Measurements from ENCODE around the gene GBP3. TPM values are rescaled to one million over a fixed set of nuclear protein-coding genes. Genes with fewer than 3 reads are reported as not detected.
"Not testable (repeated sequence)": the region's sequence is repeated elsewhere in the genome, so short reads cannot be mapped to it uniquely, and the experiment has no call there.

The GBP3 gene
- total and polyA plus RNA-seq, 2 donors (not counting 1 experiment from before 2014, with no cell fraction given): 44.9 to 51.5 TPM

GRCh38 chr1:88979749-88980116 is 42.9 kb downstream of the GBP3 start:
- no peak overlapping the region for H3K4me2 ChIP-seq (ENCODE audit: extremely low read depth, insufficient read depth, low read length)
- H3K36me3 ChIP-seq (ENCODE audit: control insufficient read depth, insufficient read depth, low read length): no peaks in the 10 kb centered on the region
- no peaks in the 10 kb centered on the region for H4K20me1 ChIP-seq (ENCODE audit: control insufficient read depth, extremely low read depth, insufficient read depth, low read length)
- no peak for TF ChIP-seq CTCF (conservative IDR thresholded peaks at IDR 0.05 in 1 of 2, IDR thresholded peaks at IDR 0.05 in 1 of 2; ENCODE audit: low read depth in 1 of 2, low read length in 2 of 2)
- no peak for TF ChIP-seq EZH2 (IDR thresholded peaks at IDR 0.05; ENCODE audit: low read length, missing control alignments)
- no peaks in the 10 kb centered on the region for H3K4me1 ChIP-seq (ENCODE audit: control insufficient read depth, extremely low read depth, insufficient read depth, low read length)
- H3K4me3 ChIP-seq (replicated peaks in 1 of 4; ENCODE audit: control extremely low read depth in 1 of 4, insufficient read depth in 1 of 4, low read depth in 3 of 4, low read length in 4 of 4): no peak overlapping the region
- H3K9me3 ChIP-seq (ENCODE audit: control insufficient read depth, insufficient read depth, low read depth, low read length): no peaks in the 10 kb centered on the region
- H3K27me3 ChIP-seq (ENCODE audit: control insufficient read depth, insufficient read depth, low read length): no peaks in the 10 kb centered on the region
- H3K27ac ChIP-seq (ENCODE audit: insufficient read depth, low read length): no peak overlapping the region
- H3K79me2 ChIP-seq (ENCODE audit: control insufficient read depth, insufficient read depth, low read length): peaks cover 15% of the 10 kb centered on the region
- no peak overlapping the region for H3K9ac ChIP-seq (ENCODE audit: insufficient read depth, low read length)
- DNase-seq (ENCODE audit: low read depth in 2 of 2): no peak
- H2AFZ ChIP-seq (ENCODE audit: low read length): no peak overlapping the region

DNA sequence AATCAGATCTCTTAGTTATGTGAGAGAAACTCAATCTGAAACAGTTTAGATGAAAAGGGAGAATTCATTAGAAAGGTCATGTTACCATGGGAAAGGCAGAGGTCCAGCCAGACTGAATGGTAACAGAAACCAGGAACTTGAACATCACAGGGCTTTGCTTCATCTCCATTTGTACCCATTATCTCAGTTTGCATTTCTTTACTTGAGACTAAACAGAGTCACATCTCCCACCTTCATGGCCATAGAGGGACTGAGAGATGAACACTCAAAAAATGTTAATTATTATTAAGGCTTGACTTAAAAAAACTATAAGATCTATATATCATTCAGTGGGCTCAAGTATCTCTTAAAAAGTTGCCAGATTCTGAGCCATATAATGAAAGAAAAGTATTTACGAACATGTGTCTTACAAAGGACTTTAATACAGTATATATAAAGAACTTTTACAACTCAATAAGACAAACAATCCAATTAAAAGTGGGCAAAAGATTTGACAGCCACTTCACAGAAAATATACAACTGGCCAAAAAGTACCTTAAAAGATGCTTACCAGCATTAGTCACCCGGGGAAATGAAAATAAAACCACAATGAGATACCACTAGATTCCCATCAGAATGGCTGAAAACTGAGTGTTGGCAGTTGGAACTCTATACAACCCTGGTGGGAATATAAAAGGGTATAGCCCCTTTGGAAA is 43.5 kb downstream of the GBP3 start:
- TF ChIP-seq CTCF (conservative IDR thresholded peaks at IDR 0.05 in 1 of 2, IDR thresholded peaks at IDR 0.05 in 1 of 2; ENCODE audit: low read depth in 1 of 2, low read length in 2 of 2): no peak
- TF ChIP-seq EZH2 (IDR thresholded peaks at IDR 0.05; ENCODE audit: low read length, missing control alignments): no peak
- Histone ChIP-seq H3K27ac (ENCODE audit: insufficient read depth, low read length) (no peak overlapping the region), H3K9me3 (ENCODE audit: control insufficient read depth, insufficient read depth, low read depth, low read length) (no peaks in the 10 kb centered on the region), H3K27me3 (ENCODE audit: control insufficient read depth, insufficient read depth, low read length) (no peaks in the 10 kb centered on the region), H3K36me3 (ENCODE audit: control insufficient read depth, insufficient read depth, low read length) (no peaks in the 10 kb centered on the region), H2AFZ (ENCODE audit: low read length) (no peak overlapping the region), H3K4me1 (ENCODE audit: control insufficient read depth, extremely low read depth, insufficient read depth, low read length) (no peaks in the 10 kb centered on the region), H3K4me2 (ENCODE audit: extremely low read depth, insufficient read depth, low read length) (no peak overlapping the region), H4K20me1 (ENCODE audit: control insufficient read depth, extremely low read depth, insufficient read depth, low read length) (no peaks in the 10 kb centered on the region), H3K9ac (ENCODE audit: insufficient read depth, low read length) (no peak overlapping the region), H3K79me2 (ENCODE audit: control insufficient read depth, insufficient read depth, low read length) (peaks cover 15% of the 10 kb centered on the region), H3K4me3 (replicated peaks in 1 of 4; ENCODE audit: control extremely low read depth in 1 of 4, insufficient read depth in 1 of 4, low read depth in 3 of 4, low read length in 4 of 4) (no peak overlapping the region)
- peak in 1 of 2 donors; percentile 72 for DNase-seq (ENCODE audit: low read depth in 2 of 2)

DNA sequence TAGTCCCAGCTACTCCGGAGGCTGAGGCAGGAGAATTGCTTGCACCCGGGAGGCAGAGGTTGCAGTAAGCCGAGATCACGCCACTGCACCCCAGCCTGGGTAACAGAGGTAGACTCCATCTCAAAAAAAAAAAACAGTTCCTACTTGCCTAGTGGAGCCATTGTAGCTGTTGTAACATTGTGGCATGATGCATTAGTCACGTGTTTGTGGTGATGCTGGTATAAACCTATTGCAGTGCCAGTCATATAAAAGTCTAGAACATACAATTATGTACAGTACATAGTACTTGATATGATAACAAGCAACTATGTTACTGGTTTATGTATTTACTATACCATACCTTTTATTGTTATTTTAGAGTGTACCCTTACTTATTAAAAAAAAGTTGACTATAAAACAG is 46.4 kb downstream of the GBP3 start:
- no peaks in the 10 kb centered on the region for H3K36me3 ChIP-seq (ENCODE audit: control insufficient read depth, insufficient read depth, low read length)
- no peak for TF ChIP-seq CTCF (conservative IDR thresholded peaks at IDR 0.05 in 1 of 2, IDR thresholded peaks at IDR 0.05 in 1 of 2; ENCODE audit: low read depth in 1 of 2, low read length in 2 of 2)
- TF ChIP-seq EZH2 (IDR thresholded peaks at IDR 0.05; ENCODE audit: low read length, missing control alignments): no peak
- H3K27me3 ChIP-seq (ENCODE audit: control insufficient read depth, insufficient read depth, low read length): no peaks in the 10 kb centered on the region
- H3K27ac ChIP-seq (ENCODE audit: insufficient read depth, low read length): no peak overlapping the region
- H2AFZ ChIP-seq (ENCODE audit: low read length): no peak overlapping the region
- no peaks in the 10 kb centered on the region for H3K9me3 ChIP-seq (ENCODE audit: control insufficient read depth, insufficient read depth, low read depth, low read length)
- no peak overlapping the region for H3K4me2 ChIP-seq (ENCODE audit: extremely low read depth, insufficient read depth, low read length)
- H3K4me1 ChIP-seq (ENCODE audit: control insufficient read depth, extremely low read depth, insufficient read depth, low read length): no peaks in the 10 kb centered on the region
- DNase-seq (ENCODE audit: low read depth in 2 of 2): no peak
- no peak overlapping the region for H3K4me3 ChIP-seq (replicated peaks in 1 of 4; ENCODE audit: control extremely low read depth in 1 of 4, insufficient read depth in 1 of 4, low read depth in 3 of 4, low read length in 4 of 4)
- peaks cover 7% of the 10 kb centered on the region for H3K79me2 ChIP-seq (ENCODE audit: control insufficient read depth, insufficient read depth, low read length)
- no peaks in the 10 kb centered on the region for H4K20me1 ChIP-seq (ENCODE audit: control insufficient read depth, extremely low read depth, insufficient read depth, low read length)
- no peak overlapping the region for H3K9ac ChIP-seq (ENCODE audit: insufficient read depth, low read length)

GRCh38 chr1:88974616-88975172 is 48.0 kb downstream of the GBP3 start:
- H3K27ac ChIP-seq (ENCODE audit: insufficient read depth, low read length); H3K4me3 ChIP-seq (replicated peaks in 1 of 4; ENCODE audit: control extremely low read depth in 1 of 4, insufficient read depth in 1 of 4, low read depth in 3 of 4, low read length in 4 of 4); H3K36me3 ChIP-seq (ENCODE audit: control insufficient read depth, insufficient read depth, low read length); DNase-seq (ENCODE audit: low read depth in 2 of 2); H4K20me1 ChIP-seq (ENCODE audit: control insufficient read depth, extremely low read depth, insufficient read depth, low read length); H2AFZ ChIP-seq (ENCODE audit: low read length); H3K79me2 ChIP-seq (ENCODE audit: control insufficient read depth, insufficient read depth, low read length); H3K4me1 ChIP-seq (ENCODE audit: control insufficient read depth, extremely low read depth, insufficient read depth, low read length); H3K27me3 ChIP-seq (ENCODE audit: control insufficient read depth, insufficient read depth, low read length); H3K4me2 ChIP-seq (ENCODE audit: extremely low read depth, insufficient read depth, low read length); H3K9ac ChIP-seq (ENCODE audit: insufficient read depth, low read length); H3K9me3 ChIP-seq (ENCODE audit: control insufficient read depth, insufficient read depth, low read depth, low read length): not testable (repeated sequence)

Data from fibroblast of lung (primary cell).